Bronchial epithelial cell (primary cell): Measurements from ENCODE around the gene SLC26A4. TPM values are rescaled to one million over a fixed set of nuclear protein-coding genes. Genes with fewer than 3 reads are reported as not detected.
A peak's percentile ranks its signal among the peaks of the same experiment; 100 is the strongest.

Experiments used
- DNase-seq: peaks from one replicate; pipeline ENCODE4 v3.0.0-alpha.2; 2010; ENCODE audit warnings: low read depth
- FAIRE-seq: peaks from 2 replicates; lab custom pipeline; 2011; peaks lifted over from hg19 to GRCh38; lab: Jason Lieb, UNC
- H3K27me3 ChIP-seq: 2 replicates; pipeline ENCODE4 v1.5.1; 2011; ENCODE audit warnings: low read length; ENCODE audit not compliant: control insufficient read depth, insufficient read depth
- H3K36me3 ChIP-seq: 2 replicates; pipeline ENCODE4 v1.5.1; 2011; ENCODE audit warnings: low read length; ENCODE audit not compliant: control insufficient read depth, insufficient read depth
- H3K4me3 ChIP-seq: 2 replicates; pipeline ENCODE4 v1.5.1; 2011; ENCODE audit warnings: mild to moderate bottlenecking, low read depth, low read length, control low read depth
- CTCF ChIP-seq: IDR thresholded peaks from 2 replicates; pipeline ENCODE4 v1.5.1; 2011; ENCODE audit warnings: mild to moderate bottlenecking, moderate library complexity, low read length, control low read depth, inconsistent platforms; ENCODE audit not compliant: insufficient read depth, severe bottlenecking
- total RNA-seq: library from RNA; depleted of rRNA; stranded (reverse); fragments of >200 nt; gene quantifications from 2 replicates; pipeline ENCODE4 v1.2.1, GENCODE V29; 2014

Gene SLC26A4
- total RNA-seq, 1 donor from 2014 or later: 0.53 TPM

GRCh38 chr7:107622429-107622828, 38.2 kb upstream of the SLC26A4 start:
- peaks cover 2% of the 10 kb centered on the region for H3K36me3 ChIP-seq
- no peak overlapping the region for H3K4me3 ChIP-seq
- peak; percentile 81 for DNase-seq
- no peak for FAIRE-seq
- TF ChIP-seq CTCF: no peak
- H3K27me3 ChIP-seq: no peaks in the 10 kb centered on the region

- DNase-seq (no peak), FAIRE-seq (no peak)
- TF ChIP-seq CTCF: no peak
- Histone ChIP-seq H3K4me3 (no peak overlapping the region), H3K36me3 (peaks cover 2% of the 10 kb centered on the region), H3K27me3 (no peaks in the 10 kb centered on the region)
These were observed 37.7 kb upstream of the SLC26A4 start for GRCh38 chr7:107622894-107623293.

GRCh38 chr7:107627002-107627401, 33.6 kb upstream of the SLC26A4 start:
- Histone ChIP-seq H3K4me3 (no peak overlapping the region), H3K27me3 (no peaks in the 10 kb centered on the region), H3K36me3 (peaks cover 1% of the 10 kb centered on the region)
- DNase-seq (no peak), FAIRE-seq (no peak)
- no peak for TF ChIP-seq CTCF

GRCh38 chr7:107628461-107629064, 32.1 kb upstream of the SLC26A4 start:
- no peak for TF ChIP-seq CTCF
- Histone ChIP-seq H3K36me3 (peaks cover 1% of the 10 kb centered on the region), H3K27me3 (no peaks in the 10 kb centered on the region), H3K4me3 (no peak overlapping the region)
- FAIRE-seq (no peak), DNase-seq (no peak)

- H3K36me3 ChIP-seq: peaks cover 1% of the 10 kb centered on the region
- H3K4me3 ChIP-seq: no peak overlapping the region
- no peak for TF ChIP-seq CTCF
- FAIRE-seq: no peak
- DNase-seq: no peak
- H3K27me3 ChIP-seq: no peaks in the 10 kb centered on the region
These were observed 30.3 kb upstream of the SLC26A4 start for GRCh38 chr7:107630342-107630741.
